H9 (cell line): ENCODE measurements around the gene TRIO. TPM values are rescaled to one million over a fixed set of nuclear protein-coding genes. Genes with fewer than 3 reads are reported as not detected.

Experiments
- DNase-seq: peaks from one replicate; pipeline ENCODE4 v3.0.0-alpha.2; 2017
- H2AFZ ChIP-seq: one replicate; pipeline ENCODE4 v1.6.1; 2013; ENCODE audit warnings: mild to moderate bottlenecking, low read length, control low read depth, moderate library complexity
- H2AK5ac ChIP-seq: 2 replicates; pipeline ENCODE4 v1.6.1; 2013; ENCODE audit warnings: low read length, control low read depth, mixed read lengths; ENCODE audit not compliant: insufficient read length
- H2BK120ac ChIP-seq: one replicate; pipeline ENCODE4 v1.6.1; 2013; ENCODE audit warnings: low read depth, mild to moderate bottlenecking, low read length, control low read depth, inconsistent platforms; ENCODE audit not compliant: poor library complexity, severe bottlenecking
- H2BK12ac ChIP-seq: 2 replicates; pipeline ENCODE4 v1.6.1; 2013; ENCODE audit warnings: low read length, control low read depth, mixed read lengths, low read depth; ENCODE audit not compliant: insufficient read length
- H2BK15ac ChIP-seq: 2 replicates; pipeline ENCODE4 v1.6.1; 2013; ENCODE audit warnings: low read depth, low read length, control low read depth
- H2BK20ac ChIP-seq: one replicate; pipeline ENCODE4 v1.6.1; 2013; ENCODE audit warnings: low read depth, mild to moderate bottlenecking, low read length, control low read depth, inconsistent platforms; ENCODE audit not compliant: poor library complexity, severe bottlenecking
- H2BK5ac ChIP-seq: 2 replicates; pipeline ENCODE4 v1.6.1; 2013; ENCODE audit warnings: low read length, control low read depth, mixed read lengths; ENCODE audit not compliant: insufficient read length
- H3K14ac ChIP-seq: 2 replicates; pipeline ENCODE4 v1.6.1; 2013; ENCODE audit warnings: low read length, control low read depth; ENCODE audit not compliant: insufficient read depth
- H3K18ac ChIP-seq: 2 replicates; pipeline ENCODE4 v1.6.1; 2013; ENCODE audit warnings: low read depth, mild to moderate bottlenecking, mixed read lengths, low read length, control low read depth; ENCODE audit not compliant: insufficient read length
- H3K23ac ChIP-seq: 2 replicates; pipeline ENCODE4 v1.6.1; 2013; ENCODE audit warnings: low read length, control low read depth, mixed read lengths, low read depth; ENCODE audit not compliant: insufficient read length
- H3K23me2 ChIP-seq: 2 replicates; pipeline ENCODE4 v1.6.1; 2013; ENCODE audit warnings: low read depth, mild to moderate bottlenecking, mixed read lengths, low read length, control low read depth; ENCODE audit not compliant: insufficient read length, poor library complexity, severe bottlenecking
- H3K27ac ChIP-seq: 2 replicates; pipeline ENCODE4 v1.5.1; 2013; ENCODE audit warnings: low read length, control low read depth, mixed read lengths, low read depth; ENCODE audit not compliant: insufficient read length
- H3K27me3 ChIP-seq: 2 replicates; pipeline ENCODE4 v1.6.1; 2013; ENCODE audit warnings: low read length, control low read depth, inconsistent platforms; ENCODE audit not compliant: insufficient read depth
- H3K4ac ChIP-seq: 2 replicates; pipeline ENCODE4 v1.6.1; 2013; ENCODE audit warnings: low read depth, mild to moderate bottlenecking, control low read depth, inconsistent platforms, low read length, moderate library complexity
- H3K4me1 ChIP-seq: 2 replicates; pipeline ENCODE4 v1.6.1; 2013; ENCODE audit warnings: low read length, control low read depth, inconsistent platforms; ENCODE audit not compliant: insufficient read depth
- H3K4me2 ChIP-seq: 2 replicates; pipeline ENCODE4 v1.6.1; 2013; ENCODE audit warnings: low read length, control low read depth, mixed read lengths; ENCODE audit not compliant: insufficient read length, insufficient read depth
- H3K56ac ChIP-seq: 2 replicates; pipeline ENCODE4 v1.6.1; 2013; ENCODE audit warnings: low read depth, mild to moderate bottlenecking, mixed read lengths, low read length, control low read depth; ENCODE audit not compliant: insufficient read length
- H3K79me1 ChIP-seq: 2 replicates; pipeline ENCODE4 v1.6.1; 2013; ENCODE audit warnings: low read depth, mild to moderate bottlenecking, moderate library complexity, low read length, control low read depth, inconsistent platforms; ENCODE audit not compliant: insufficient read depth, poor library complexity, severe bottlenecking
- H3K79me2 ChIP-seq: 2 replicates; pipeline ENCODE4 v1.6.1; 2013; ENCODE audit warnings: low read length, control low read depth, inconsistent platforms; ENCODE audit not compliant: insufficient read depth
- H3K9ac ChIP-seq: 2 replicates; pipeline ENCODE4 v1.6.1; 2013; ENCODE audit warnings: low read length, control low read depth, mixed read lengths; ENCODE audit not compliant: insufficient read length; ENCODE audit errors: extremely low read depth
- H3K9me3 ChIP-seq: one replicate; pipeline ENCODE4 v1.6.1; 2013; ENCODE audit warnings: low read depth, low read length, inconsistent platforms; ENCODE audit not compliant: control insufficient read depth
- H3T11ph ChIP-seq: one replicate; pipeline ENCODE4 v1.6.1; 2013; ENCODE audit warnings: mild to moderate bottlenecking, low read length, control low read depth, inconsistent platforms
- H4K20me1 ChIP-seq: one replicate; pipeline ENCODE4 v1.6.1; 2013; ENCODE audit not compliant: control insufficient read depth, insufficient read length, insufficient read depth
- H4K5ac ChIP-seq: 2 replicates; pipeline ENCODE4 v1.6.1; 2013; ENCODE audit warnings: low read depth, mild to moderate bottlenecking, mixed read lengths, low read length, control low read depth; ENCODE audit not compliant: insufficient read length
- H4K8ac ChIP-seq: replicated peaks from 2 replicates; pipeline ENCODE4 v1.6.1; 2013; ENCODE audit warnings: low read length, control low read depth, mixed read lengths, low read depth; ENCODE audit not compliant: insufficient read length
- H4K91ac ChIP-seq: 2 replicates; pipeline ENCODE4 v1.6.1; 2013; ENCODE audit warnings: low read depth, mild to moderate bottlenecking, moderate library complexity, mixed read lengths, low read length, control low read depth; ENCODE audit not compliant: insufficient read length
- H3K27ac Mint-ChIP-seq, 3 experiments: 2 replicates in 2 of 3; 3 replicates in 1 of 3; pipeline ENCODE4 v1.8.0; 2020 to 2021; ENCODE audit warnings: mixed read lengths in 3 of 3, mild to moderate bottlenecking in 1 of 3, moderate library complexity in 1 of 3
- H3K27me3 Mint-ChIP-seq: 2 replicates; pipeline ENCODE4 v1.8.0; 2021; ENCODE audit warnings: low read depth, mild to moderate bottlenecking, moderate library complexity, mixed read lengths
- H3K36me3 Mint-ChIP-seq, 3 experiments: 2 replicates in 2 of 3; 3 replicates in 1 of 3; pipeline ENCODE4 v1.8.0; 2020 to 2021; ENCODE audit warnings: low read depth in 3 of 3, mixed read lengths in 3 of 3; ENCODE audit not compliant: insufficient read depth in 1 of 3
- H3K4me1 Mint-ChIP-seq, 2 experiments: 2 replicates each; pipeline ENCODE4 v1.8.0; 2020; ENCODE audit warnings: mixed read lengths in 2 of 2
- H3K4me3 Mint-ChIP-seq, 2 experiments: 2 replicates in 1 of 2; 3 replicates in 1 of 2; pipeline ENCODE4 v1.8.0; 2020 to 2021; ENCODE audit warnings: mild to moderate bottlenecking in 2 of 2, mixed read lengths in 2 of 2, moderate library complexity in 1 of 2
- H3K9me3 Mint-ChIP-seq, 2 experiments: 2 replicates in 1 of 2; 3 replicates in 1 of 2; pipeline ENCODE4 v1.8.0; 2020; ENCODE audit warnings: mild to moderate bottlenecking in 2 of 2, mixed read lengths in 2 of 2, moderate library complexity in 1 of 2
- WGBS: extraction: QIAGEN DNeasy Blood & Tissue Kit; methylation state at CpG from one replicate; pipeline ENCODE4 v1.1.7; 2013; ENCODE audit warnings: missing lambda C conversion rate, low lambda C conversion rate, mixed read lengths; ENCODE audit not compliant: insufficient read length; ENCODE audit errors: extremely low coverage; 5-methylcytosine and 5-hydroxymethylcytosine counted together
- total RNA-seq: library from RNA; stranded (reverse); gene quantifications from 2 replicates; pipeline ENCODE4 v1.2.1, GENCODE V29; 2021
- TF ChIP-seq, protein P1 (sequence below): fragments of 200-600 bp; sonication (generic); conservative IDR thresholded peaks from 3 replicates; pipeline ENCODE4 v1.8.0; 2021; ENCODE audit warnings: antibody characterized with exemption, mild to moderate bottlenecking

Gene TRIO
- total RNA-seq, 1 experiment from 2014 or later, result 87.8 TPM

DNA sequence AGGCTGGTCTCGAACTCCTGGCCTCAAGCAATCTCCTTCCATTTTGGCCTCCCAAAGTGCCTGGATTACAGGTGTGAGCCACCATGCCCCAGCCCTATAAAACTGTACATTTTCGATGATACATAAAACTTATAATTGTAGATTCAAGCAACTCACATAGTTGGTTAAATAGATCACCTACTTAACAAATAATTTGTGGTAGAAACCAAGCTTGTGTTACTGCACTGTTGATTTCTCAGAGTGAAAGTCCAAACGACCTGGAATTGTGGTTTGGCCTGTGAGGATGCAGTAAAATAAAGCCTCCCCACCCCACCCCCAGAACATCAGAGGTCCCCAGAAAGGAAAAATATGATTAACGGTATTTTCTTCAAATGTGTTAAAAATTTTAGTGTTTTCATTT is 92.7 kb downstream of the TRIO start:
- Histone ChIP-seq H2AK5ac (no peak overlapping the region), H3K27ac (no peak overlapping the region), H3K56ac (no peak overlapping the region), H3K9ac (no peak overlapping the region), H2BK12ac (no peak overlapping the region), H2BK5ac (no peak overlapping the region), H2BK120ac (no peak overlapping the region), H3K14ac (no peak overlapping the region), H4K8ac (no peak overlapping the region), H2AFZ (no peak overlapping the region), H4K20me1 (no peaks in the 10 kb centered on the region), H3K23ac (no peak overlapping the region), H3K4me1 (peaks cover 18% of the 10 kb centered on the region), H2BK15ac (no peak overlapping the region), H3K9me3 (no peaks in the 10 kb centered on the region), H3K23me2 (no peaks in the 10 kb centered on the region), H3K79me2 (peaks cover 28% of the 10 kb centered on the region; the same call in 1 of the 2 replicates), H3K4me2 (no peak overlapping the region), H3T11ph (no peak overlapping the region), H4K5ac (no peak overlapping the region), H3K79me1 (peaks cover 9% of the 10 kb centered on the region), H3K4ac (no peak overlapping the region), H3K27me3 (no peaks in the 10 kb centered on the region), H2BK20ac (no peak overlapping the region), H4K91ac (no peak overlapping the region), H3K18ac (no peak overlapping the region)
- no peaks in the 10 kb centered on the region for H3K36me3 Mint-ChIP-seq
- TF ChIP-seq, protein P1, sequence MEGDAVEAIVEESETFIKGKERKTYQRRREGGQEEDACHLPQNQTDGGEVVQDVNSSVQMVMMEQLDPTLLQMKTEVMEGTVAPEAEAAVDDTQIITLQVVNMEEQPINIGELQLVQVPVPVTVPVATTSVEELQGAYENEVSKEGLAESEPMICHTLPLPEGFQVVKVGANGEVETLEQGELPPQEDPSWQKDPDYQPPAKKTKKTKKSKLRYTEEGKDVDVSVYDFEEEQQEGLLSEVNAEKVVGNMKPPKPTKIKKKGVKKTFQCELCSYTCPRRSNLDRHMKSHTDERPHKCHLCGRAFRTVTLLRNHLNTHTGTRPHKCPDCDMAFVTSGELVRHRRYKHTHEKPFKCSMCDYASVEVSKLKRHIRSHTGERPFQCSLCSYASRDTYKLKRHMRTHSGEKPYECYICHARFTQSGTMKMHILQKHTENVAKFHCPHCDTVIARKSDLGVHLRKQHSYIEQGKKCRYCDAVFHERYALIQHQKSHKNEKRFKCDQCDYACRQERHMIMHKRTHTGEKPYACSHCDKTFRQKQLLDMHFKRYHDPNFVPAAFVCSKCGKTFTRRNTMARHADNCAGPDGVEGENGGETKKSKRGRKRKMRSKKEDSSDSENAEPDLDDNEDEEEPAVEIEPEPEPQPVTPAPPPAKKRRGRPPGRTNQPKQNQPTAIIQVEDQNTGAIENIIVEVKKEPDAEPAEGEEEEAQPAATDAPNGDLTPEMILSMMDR, result no peak
- no peaks in the 10 kb centered on the region for H3K27me3 Mint-ChIP-seq
- peaks cover 65 to 71% of the 10 kb centered on the region in 2 experiments for H3K4me1 Mint-ChIP-seq
- no peak for DNase-seq
- WGBS, result no CpG with 5 or more reads among the region's 4 CpGs
- H3K4me3 Mint-ChIP-seq, result no peak overlapping the region
- H3K9me3 Mint-ChIP-seq, result no peaks in the 10 kb centered on the region
- no peak overlapping the region for H3K27ac Mint-ChIP-seq
